Gastroesophageal sphincter (tissue), 3 donors: ENCODE data around the gene LYPD1.

Experiments
- CTCF ChIP-seq, 4 experiments: fragments of 200-600 bp in 2 of 4; fragments of 450-650 bp in 2 of 4; sonication (generic) in 1 of 4; IDR thresholded peaks; one replicate each; pipeline ENCODE4 v1.5.1; 2017 to 2019; ENCODE audit warnings: antibody characterized with exemption in 4 of 4, mild to moderate bottlenecking in 2 of 4, moderate library complexity in 2 of 4
- EP300 ChIP-seq: sonication (generic); formaldehyde crosslinking; IDR thresholded peaks from one replicate; pipeline ENCODE4 v1.6.1; 2017; ENCODE audit warnings: antibody characterized with exemption, mild to moderate bottlenecking
- POLR2A ChIP-seq, 2 donors: fragments of 450-650 bp; IDR thresholded peaks; one replicate each; pipeline ENCODE4 v1.6.1; 2017; ENCODE audit warnings: antibody characterized with exemption in 2 of 2, mild to moderate bottlenecking in 2 of 2, moderate library complexity in 1 of 2
- POLR2AphosphoS5 ChIP-seq: sonication (generic); formaldehyde crosslinking; IDR thresholded peaks from one replicate; pipeline ENCODE4 v1.6.1; 2017; ENCODE audit warnings: antibody characterized with exemption

- TF ChIP-seq CTCF (IDR thresholded peaks at IDR 0.05) (no peak), EP300 (no peak), POLR2A (IDR thresholded peaks at IDR 0.05) (no peak), POLR2AphosphoS5 (no peak)
Measured at GRCh38 chr2:132617989-132618388, 52.0 kb downstream of the LYPD1 start.
